Osteocyte (in vitro differentiated cells): ENCODE data around the gene OASL. TPM values are rescaled to one million over a fixed set of nuclear protein-coding genes. Genes with fewer than 3 reads are reported as not detected.

Source experiments
- DNase-seq: peaks from one replicate; pipeline ENCODE4 v3.0.0; 2021; ENCODE audit warnings: mixed read lengths; ENCODE audit not compliant: unreplicated experiment; ENCODE audit errors: extremely low spot score
- H3K27ac Mint-ChIP-seq: one replicate; pipeline ENCODE4 v1.8.0; 2021; ENCODE audit warnings: mild to moderate bottlenecking, mixed read lengths; ENCODE audit not compliant: unreplicated experiment
- H3K27me3 Mint-ChIP-seq: one replicate; pipeline ENCODE4 v1.8.0; 2021; ENCODE audit warnings: mixed read lengths; ENCODE audit not compliant: unreplicated experiment
- H3K36me3 Mint-ChIP-seq: one replicate; pipeline ENCODE4 v1.8.0; 2021; ENCODE audit warnings: mixed read lengths; ENCODE audit not compliant: unreplicated experiment
- H3K4me1 Mint-ChIP-seq: one replicate; pipeline ENCODE4 v1.8.0; 2021; ENCODE audit warnings: mixed read lengths; ENCODE audit not compliant: unreplicated experiment
- H3K4me3 Mint-ChIP-seq: one replicate; pipeline ENCODE4 v1.8.0; 2021; ENCODE audit warnings: mild to moderate bottlenecking, moderate library complexity, mixed read lengths; ENCODE audit not compliant: unreplicated experiment
- H3K9me3 Mint-ChIP-seq: one replicate; pipeline ENCODE4 v1.8.0; 2021; ENCODE audit warnings: mixed read lengths; ENCODE audit not compliant: unreplicated experiment
- CTCF ChIP-seq: fragments of 200-600 bp; sonication (generic); IDR thresholded peaks from 2 replicates; pipeline ENCODE4 v1.5.0; 2021; ENCODE audit warnings: antibody characterized with exemption, mild to moderate bottlenecking, moderate library complexity
- total RNA-seq: library from RNA; stranded (reverse); gene quantifications from 2 replicates; pipeline ENCODE4 v1.2.1, GENCODE V29; 2021

OASL gene
- total RNA-seq, 1 donor from 2014 or later, result 0.24 TPM

- Mint-ChIP-seq H3K27me3 (no peaks in the 10 kb centered on the region), H3K4me1 (no peaks in the 10 kb centered on the region), H3K4me3 (no peak within 1 kb of the TSS)
Observed at GRCh38 chr12:120978296-120979219, 60.5 kb downstream of the OASL start, which contains the start of gene HNF1A. TSS of gene HNF1A (plus strand) at chr12:120978543. CDS start at chr12:120978769, 226 bp downstream.

GRCh38 chr12:120977531-120978295 is 61.3 kb downstream of the OASL start:
- Mint-ChIP-seq H3K9me3 (no peaks in the 10 kb centered on the region), H3K4me1 (peaks cover 3% of the 10 kb centered on the region), H3K36me3 (no peaks in the 10 kb centered on the region), H3K4me3 (no peak overlapping the region), H3K27ac (no peak overlapping the region), H3K27me3 (no peaks in the 10 kb centered on the region)
- TF ChIP-seq CTCF, result no peak
- no peak for DNase-seq

More at GRCh38 chr12:120978296-120979219, 60.5 kb downstream of the OASL start, which contains the start of gene HNF1A:
- Mint-ChIP-seq H3K9me3 (no peaks in the 10 kb centered on the region), H3K36me3 (no peaks in the 10 kb centered on the region), H3K27ac (no peak within 1 kb of the TSS)
- no peak for DNase-seq
- TF ChIP-seq CTCF, result no peak

GRCh38 chr12:120972870-120973543 is 66.0 kb downstream of the OASL start:
- no peak for DNase-seq
- Mint-ChIP-seq H3K9me3 (no peaks in the 10 kb centered on the region), H3K27ac (no peak overlapping the region), H3K36me3 (no peaks in the 10 kb centered on the region), H3K4me1 (peaks cover 3% of the 10 kb centered on the region), H3K4me3 (no peak overlapping the region), H3K27me3 (peaks cover 6% of the 10 kb centered on the region)
- TF ChIP-seq CTCF, result no peak

- peak; percentile 81 for TF ChIP-seq CTCF
- H3K4me3 Mint-ChIP-seq, result no peak overlapping the region
- DNase-seq, result no peak
Observed at GRCh38 chr12:120971299-120972180, 67.5 kb downstream of the OASL start.

More at GRCh38 chr12:120971299-120972180, 67.5 kb downstream of the OASL start:
- no peaks in the 10 kb centered on the region for H3K36me3 Mint-ChIP-seq
- peaks cover 10% of the 10 kb centered on the region for H3K27me3 Mint-ChIP-seq
- H3K27ac Mint-ChIP-seq, result no peak overlapping the region
- no peaks in the 10 kb centered on the region for H3K9me3 Mint-ChIP-seq
- peaks cover 3% of the 10 kb centered on the region for H3K4me1 Mint-ChIP-seq
